KG1 (cell line): Measurements from ENCODE around the gene METRN.
A peak's percentile ranks its signal among the peaks of the same experiment; 100 is the strongest.
"Not testable (repeated sequence)": the region's sequence is repeated elsewhere in the genome, so short reads cannot be mapped to it uniquely, and the experiment has no call there.

ENCODE experiments used
- DNase-seq: peaks from one replicate; lab custom pipeline; 2025; lab: John Stamatoyannopoulos, UW

Gene METRN

DNA sequence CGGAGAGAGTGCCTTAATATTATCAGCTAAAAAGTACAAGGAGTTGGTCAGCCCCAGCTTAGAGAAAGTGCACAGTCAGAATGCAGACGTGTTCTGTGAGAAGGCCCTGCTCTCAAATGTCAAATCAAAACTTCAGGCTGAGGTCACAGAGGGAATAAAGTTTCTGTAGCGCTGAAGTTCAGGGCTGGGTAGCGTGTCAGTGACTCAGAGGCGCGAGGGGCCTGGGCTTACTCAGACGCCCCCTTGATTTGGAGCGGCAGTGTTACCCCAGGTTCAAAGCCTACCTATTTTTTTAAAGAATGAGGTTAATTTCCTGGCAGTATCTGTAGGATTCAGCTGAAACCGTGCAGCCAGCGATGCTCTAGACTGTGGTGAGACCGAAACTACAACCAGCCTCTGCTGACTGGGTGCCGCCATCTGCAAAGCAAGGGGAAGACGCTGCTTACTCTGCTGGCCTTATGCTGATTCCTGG, 21.1 kb downstream of the METRN start:
- DNase-seq: no peak

- DNase-seq: no peak
Observed at GRCh38 chr16:736936-737481, 22.1 kb downstream of the METRN start.

- no peak for DNase-seq
Observed at GRCh38 chr16:739560-740458, 24.9 kb downstream of the METRN start.

DNA sequence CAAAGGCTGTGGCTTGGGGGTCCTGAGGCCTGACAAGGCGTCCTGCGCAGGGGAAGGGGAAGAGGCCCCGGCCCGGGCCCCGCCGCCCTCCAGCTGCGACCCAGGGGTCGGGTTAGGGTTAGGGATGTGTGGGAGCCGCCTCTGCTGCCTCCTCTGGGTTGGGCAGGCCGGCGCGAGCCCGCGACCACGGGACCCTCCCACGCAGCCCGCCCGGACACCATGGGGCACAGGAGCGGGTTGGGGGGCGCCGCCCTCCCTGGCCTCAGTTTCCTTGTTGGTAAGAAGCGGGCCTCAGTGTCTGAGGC, 25.5 kb downstream of the METRN start:
- DNase-seq: no peak

DNA sequence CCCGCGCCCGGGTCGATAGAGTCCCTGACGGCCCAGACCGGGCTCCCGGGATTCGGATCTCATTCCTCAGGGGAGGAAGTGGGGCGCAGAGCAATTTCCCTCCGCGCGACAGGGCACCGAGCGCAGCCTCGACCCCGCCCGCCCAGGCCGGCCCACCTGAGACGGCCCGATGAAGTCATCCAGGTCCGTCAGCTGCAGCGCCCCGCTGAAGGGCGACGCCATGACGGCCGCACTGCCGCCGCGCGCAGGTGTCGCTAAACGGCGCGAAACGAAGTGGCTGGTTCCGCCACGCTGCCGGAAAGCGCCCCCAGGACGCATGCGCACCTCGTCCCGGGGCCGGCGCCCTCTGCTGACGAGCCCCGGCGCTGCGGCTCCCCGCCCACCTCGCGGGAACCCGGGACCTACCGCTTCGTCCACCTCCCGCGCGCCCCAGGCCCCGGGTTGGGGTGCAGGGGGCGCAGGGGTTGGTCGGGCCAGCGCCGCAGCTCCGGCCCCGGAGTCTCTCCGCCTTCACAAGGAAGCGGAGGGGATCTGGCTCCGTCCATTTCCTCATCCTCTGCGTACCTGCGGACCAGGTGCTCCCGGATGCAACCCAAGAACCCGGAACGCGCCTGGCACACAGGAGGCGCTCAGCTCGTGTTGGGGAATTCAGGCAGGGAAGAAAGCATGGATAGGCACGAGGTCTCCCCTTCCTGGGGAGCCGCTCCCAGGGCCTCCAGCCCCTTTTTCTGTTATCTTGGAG, 26.0 kb downstream of the METRN start, which contains the start of gene CIAO3:
CIAO3 (minus strand) TSS at position 234 of the 742 bp plus-strand sequence; CDS start at position 222, 12 bp downstream.
- DNase-seq: peak; percentile 78

GRCh38 chr16:741986-742629, 27.2 kb downstream of the METRN start:
- DNase-seq: no peak

DNA sequence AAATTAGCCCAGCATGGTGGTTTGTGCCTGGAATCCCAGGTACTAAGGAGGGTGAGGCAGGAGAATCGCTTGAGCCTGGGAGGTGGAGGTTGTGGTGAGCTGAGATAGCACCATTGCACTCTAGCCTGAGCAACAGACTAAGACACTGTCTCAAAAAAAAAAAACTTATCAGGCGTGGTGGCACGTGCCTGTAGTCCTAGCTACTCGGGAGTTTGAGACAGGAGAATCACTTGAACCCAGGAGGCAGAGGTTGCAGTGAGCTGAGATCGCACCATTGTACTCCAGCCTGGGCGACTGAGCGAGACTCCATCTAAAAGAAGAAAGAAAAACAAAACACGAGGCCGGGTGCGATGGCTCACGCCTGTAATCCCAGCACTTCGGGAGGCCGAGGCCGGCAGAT, 28.0 kb downstream of the METRN start:
- not testable (repeated sequence) for DNase-seq

DNA sequence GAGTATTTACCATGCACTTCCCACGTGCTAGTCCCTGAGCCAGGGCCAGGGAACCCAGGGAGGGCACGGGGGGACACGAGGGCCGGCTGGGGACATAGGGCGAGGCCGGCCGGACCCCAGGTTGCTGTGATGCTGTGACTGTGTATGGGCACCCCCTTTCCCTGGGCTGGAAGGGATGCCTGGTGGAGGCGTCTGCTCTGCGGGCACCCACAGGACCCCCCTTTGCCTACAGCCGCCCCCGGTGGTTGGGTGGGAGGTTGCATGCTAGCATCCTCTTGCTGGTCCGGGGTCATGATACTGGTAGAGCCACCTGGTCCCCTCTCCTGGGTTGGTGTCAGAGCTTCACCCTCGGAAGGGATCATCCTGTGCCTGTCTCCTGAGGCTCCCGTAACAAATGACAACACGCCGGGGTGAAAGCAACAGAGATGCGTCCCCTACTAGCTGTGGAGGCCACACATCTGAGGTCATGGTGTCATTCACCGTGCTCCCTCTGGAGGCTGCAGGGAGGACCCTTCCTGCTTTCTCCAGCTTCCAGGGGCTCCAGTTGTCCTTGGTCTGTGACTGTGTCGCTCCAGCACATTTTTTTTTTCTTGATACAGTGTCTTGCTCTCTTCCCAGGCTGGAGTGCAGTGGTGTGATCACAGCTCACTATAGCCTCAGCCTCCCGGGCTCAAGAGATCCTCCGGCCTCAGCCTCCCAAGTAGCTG, 29.0 kb downstream of the METRN start:
- no peak for DNase-seq

DNA sequence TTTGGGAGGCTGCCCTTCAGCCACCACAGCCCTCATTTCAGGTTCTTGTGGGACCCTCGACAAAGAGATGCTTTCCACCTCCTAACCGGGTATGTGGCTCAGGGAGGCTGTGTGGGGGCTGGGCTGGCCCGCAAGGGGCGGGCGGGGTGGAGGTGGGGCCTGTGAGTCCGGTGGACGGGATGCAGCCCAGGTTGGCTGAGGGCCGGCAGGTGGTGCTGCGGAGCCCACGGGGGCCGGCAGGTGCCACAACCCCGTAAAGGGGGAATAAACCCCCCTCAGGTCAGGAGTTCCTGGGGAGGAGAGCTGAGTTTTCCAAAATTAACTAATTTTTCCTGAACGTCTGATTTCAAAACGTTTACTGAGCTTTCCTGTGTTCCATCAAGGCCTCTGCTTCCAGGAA, 30.8 kb downstream of the METRN start:
- no peak for DNase-seq

DNA sequence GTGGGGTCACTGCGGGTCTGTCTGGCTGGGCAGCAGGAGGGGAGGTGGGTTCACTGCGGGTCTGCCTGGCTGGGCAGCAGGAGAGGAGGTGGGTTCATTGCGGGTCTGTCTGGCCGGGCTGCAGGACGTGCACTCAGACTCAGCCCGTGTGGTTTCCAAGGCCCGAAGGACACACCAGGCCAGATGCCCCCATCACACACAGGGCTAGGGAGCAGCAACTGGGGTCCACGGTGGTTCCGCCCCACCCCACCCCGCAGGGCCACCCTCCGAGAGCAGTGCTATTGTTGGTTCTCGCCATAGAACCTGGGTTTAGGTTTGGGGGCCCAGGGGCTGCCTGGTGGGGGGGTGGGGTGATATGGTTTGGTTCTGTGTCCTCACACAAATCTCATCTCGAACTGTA, 31.7 kb downstream of the METRN start:
- no peak for DNase-seq

DNA sequence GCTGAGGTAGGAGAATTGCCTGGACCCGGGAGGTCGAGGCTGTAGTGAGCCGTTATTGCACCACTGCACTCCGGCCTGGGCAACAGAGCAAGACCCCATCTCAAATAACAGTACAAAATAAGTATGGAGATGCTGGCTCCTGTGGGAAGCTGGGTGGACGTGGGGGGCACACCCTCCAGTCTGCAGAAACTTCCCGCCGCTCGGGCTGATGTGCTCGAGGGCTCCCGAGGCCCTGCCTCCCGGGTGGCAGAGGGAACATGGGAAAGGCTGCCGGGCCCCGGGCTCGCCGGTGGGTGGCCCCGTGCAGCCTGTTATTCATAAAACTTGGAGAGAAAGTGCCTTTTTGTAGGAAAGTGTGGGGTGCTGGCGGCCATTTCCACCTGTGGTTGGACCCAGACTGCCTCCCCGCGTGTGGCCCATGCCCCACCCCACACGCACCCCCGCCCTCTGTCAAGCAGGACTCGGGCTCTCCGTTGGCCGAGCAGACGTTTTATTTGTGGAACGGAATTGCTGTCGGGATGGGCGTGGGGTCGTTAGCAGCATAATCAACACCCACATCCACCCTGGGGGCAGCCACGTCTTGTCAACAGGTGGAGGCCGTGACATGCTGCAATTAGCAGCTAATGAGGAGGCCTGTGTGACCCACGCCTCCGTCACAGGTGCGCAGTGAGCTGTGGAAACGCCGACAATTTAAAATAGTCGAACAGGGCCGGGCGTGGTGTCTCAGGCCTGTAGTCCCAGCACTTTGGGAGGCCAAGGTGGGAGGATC, 33.2 kb downstream of the METRN start:
- no peak for DNase-seq

DNA sequence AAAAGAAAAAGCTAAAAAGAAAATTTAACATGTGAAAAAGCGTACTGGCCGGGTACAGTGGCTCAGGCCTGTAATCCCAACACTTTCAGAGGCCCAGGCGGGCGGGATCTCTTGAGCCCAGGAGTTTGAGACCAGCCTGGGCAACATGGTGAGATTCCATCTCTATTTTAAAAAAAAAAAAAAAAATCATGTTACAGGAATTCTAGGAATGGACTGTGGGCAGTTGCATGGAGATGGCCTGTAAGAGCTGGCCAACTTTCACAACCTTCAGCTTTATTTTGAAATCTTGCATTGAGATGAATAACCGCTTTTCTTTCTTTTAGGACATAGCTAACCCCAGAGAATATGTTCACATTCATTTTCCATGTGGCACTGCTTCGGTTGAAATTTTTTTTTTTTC, 34.1 kb downstream of the METRN start:
- no peak for DNase-seq

DNA sequence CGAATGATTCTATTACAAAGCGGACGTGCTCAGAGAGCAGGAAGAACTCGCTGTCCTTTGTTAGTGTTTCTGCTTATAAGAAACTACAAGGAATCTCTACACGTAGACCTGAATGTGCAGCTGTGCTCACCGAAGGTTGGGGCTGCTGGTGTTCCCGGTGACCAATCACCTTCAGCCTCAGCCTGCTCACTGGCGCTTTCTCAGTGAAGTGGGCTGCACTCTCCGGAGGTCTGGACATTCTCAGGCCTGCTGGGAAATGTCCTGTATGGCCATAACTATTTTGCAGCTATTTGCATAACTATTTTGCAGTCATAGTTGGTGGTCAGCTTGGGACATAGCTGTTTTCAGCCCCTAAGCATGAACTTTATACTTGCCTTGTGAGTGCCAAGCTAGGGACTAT, 35.6 kb downstream of the METRN start:
- DNase-seq: no peak

GRCh38 chr16:751152-752006, 36.5 kb downstream of the METRN start:
- no peak for DNase-seq

DNA sequence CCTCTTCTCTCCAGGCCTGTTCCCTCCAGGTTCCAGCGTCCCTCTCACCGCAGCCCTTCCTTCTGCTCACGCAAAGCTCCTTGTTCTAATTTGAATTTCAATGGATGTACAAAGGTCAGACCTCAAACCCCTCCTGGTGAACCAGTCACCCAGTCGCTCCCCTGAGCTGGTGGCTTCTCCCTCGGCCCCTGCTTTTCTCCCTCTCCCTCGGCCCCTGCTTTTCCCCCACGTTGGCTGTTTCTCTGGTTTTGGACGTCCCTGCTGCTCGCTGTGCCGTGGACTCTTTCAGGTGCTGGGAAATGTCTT, 37.0 kb downstream of the METRN start:
- DNase-seq: no peak

- DNase-seq: not testable (repeated sequence)
Observed at GRCh38 chr16:754121-754607, 39.2 kb downstream of the METRN start.

GRCh38 chr16:754656-755055, 39.7 kb downstream of the METRN start:
- no peak for DNase-seq

DNA sequence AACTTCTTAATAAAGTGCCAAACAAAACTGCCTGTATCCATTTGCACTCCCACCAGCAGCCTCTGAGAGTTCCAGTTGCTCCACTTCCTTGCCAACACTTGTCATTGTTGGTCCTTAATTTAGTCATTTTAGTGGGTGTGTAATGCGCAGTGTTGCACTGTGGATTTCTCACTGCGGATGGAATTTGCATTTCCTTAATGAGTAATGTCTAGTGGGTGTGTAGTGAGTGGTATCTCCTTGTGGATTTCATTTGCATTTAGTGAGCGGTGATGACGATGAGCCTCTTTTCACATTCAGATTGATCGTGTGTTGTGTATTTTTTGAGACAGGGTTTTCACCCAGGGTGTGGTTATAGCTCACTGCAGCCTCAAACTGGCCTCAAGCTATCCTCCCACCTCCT, 41.5 kb downstream of the METRN start:
- DNase-seq: no peak

GRCh38 chr16:759110-759910, 44.4 kb downstream of the METRN start:
- no peak for DNase-seq
